Mammary epithelial cell (primary cell): Measurements from ENCODE around the gene PFKP.

Source experiments
- CTCF ChIP-seq, 2 donors: IDR thresholded peaks in 1 of 2; conservative IDR thresholded peaks in 1 of 2; 2 replicates each; pipeline ENCODE4 v1.5.1; 2011 to 2012; ENCODE audit warnings: inconsistent platforms in 2 of 2, low read length in 2 of 2, mild to moderate bottlenecking in 2 of 2, control low read depth in 1 of 2, low read depth in 1 of 2; ENCODE audit not compliant: insufficient read depth in 1 of 2; ENCODE audit errors: extremely low read depth in 1 of 2
- EZH2 ChIP-seq: IDR thresholded peaks from 2 replicates; pipeline ENCODE4 v1.6.1; 2012; ENCODE audit warnings: low read length, inconsistent platforms, borderline replicate concordance

DNA sequence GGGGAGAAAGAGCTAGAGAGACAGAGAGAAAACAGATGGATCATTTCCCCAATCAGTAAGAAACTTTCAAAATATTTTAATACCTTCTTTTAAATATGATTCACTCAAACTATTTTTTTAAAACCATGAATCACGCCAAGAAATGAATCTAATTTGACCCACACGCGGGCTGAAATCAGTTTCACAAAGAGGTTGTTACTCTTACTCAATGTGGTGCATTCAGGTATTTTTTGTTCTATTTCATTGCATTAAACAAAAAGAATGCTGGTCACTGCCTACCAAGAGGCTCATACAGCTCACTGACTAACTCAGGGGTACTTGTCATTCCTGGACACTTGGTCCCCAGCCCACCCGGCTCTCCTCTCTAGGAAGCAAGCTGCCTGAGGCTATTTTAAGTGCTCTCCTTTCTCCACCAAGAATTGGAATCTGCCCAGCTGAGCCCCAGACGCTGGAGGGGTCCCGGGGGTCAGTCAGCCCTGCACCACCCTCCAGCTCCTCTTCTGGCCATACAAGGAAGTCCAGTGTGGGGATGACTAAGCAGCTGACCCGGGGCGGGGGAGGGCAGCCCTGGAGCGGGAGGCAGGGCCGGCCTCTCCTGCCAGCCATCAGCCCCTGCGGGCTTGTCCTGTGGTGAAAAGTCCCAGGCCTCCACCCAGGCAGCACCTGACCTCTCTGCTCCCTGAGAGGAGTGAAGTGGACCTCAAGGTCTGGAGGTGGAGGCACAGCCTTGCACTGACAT lies 21.7 kb upstream of the PFKP start:
- TF ChIP-seq CTCF (conservative IDR thresholded peaks at IDR 0.05 in 1 of 2, IDR thresholded peaks at IDR 0.05 in 1 of 2; ENCODE audit: extremely low read depth in 1 of 2, insufficient read depth in 1 of 2, low read depth in 1 of 2, low read length in 2 of 2) (no peak), EZH2 (no peak)
